Tibial nerve (tissue), 4 donors: ENCODE data around the gene CEP104. TPM values are rescaled to one million over a fixed set of nuclear protein-coding genes. Genes with fewer than 3 reads are reported as not detected.

Source experiments
- DNase-seq, 2 donors: peaks; one replicate each; pipeline ENCODE4 v3.0.0-alpha.2; 2019; ENCODE audit warnings: low spot score in 2 of 2
- H3K27ac ChIP-seq, 4 donors: fragments of 200-600 bp; sonication (generic) in 3 of 4; one replicate each; pipeline ENCODE4 v1.5.1; 2017 to 2019; ENCODE audit warnings: mild to moderate bottlenecking in 1 of 4
- H3K27me3 ChIP-seq, 2 donors: fragments of 200-600 bp; sonication (generic) in 1 of 2; one replicate each; pipeline versions ENCODE4 v1.5.1 to v1.6.0; 2017 to 2019
- H3K36me3 ChIP-seq, 3 donors: fragments of 200-600 bp; sonication (generic); one replicate each; pipeline ENCODE4 v1.5.1; 2018 to 2019
- H3K4me1 ChIP-seq, 4 donors: fragments of 200-600 bp; sonication (generic) in 3 of 4; one replicate each; pipeline ENCODE4 v1.5.1; 2017 to 2019
- H3K4me3 ChIP-seq, 4 donors: fragments of 200-600 bp; sonication (generic) in 3 of 4; one replicate each; pipeline ENCODE4 v1.5.1; 2017 to 2019; ENCODE audit warnings: mild to moderate bottlenecking in 1 of 4, moderate library complexity in 1 of 4
- H3K9me3 ChIP-seq, 4 donors: fragments of 200-600 bp; sonication (generic) in 3 of 4; one replicate each; pipeline ENCODE4 v1.5.1; 2017 to 2019
- EP300 ChIP-seq, 2 donors: sonication (generic); formaldehyde crosslinking; IDR thresholded peaks; one replicate each; pipeline ENCODE4 v1.6.1; 2017; ENCODE audit warnings: antibody characterized with exemption in 2 of 2, mild to moderate bottlenecking in 1 of 2
- POLR2A ChIP-seq, 2 donors: fragments of 450-650 bp; IDR thresholded peaks; one replicate each; pipeline ENCODE4 v1.6.1; 2017; ENCODE audit warnings: antibody characterized with exemption in 2 of 2, mild to moderate bottlenecking in 2 of 2, moderate library complexity in 2 of 2
- WGBS, 2 donors: methylation state at CpG; one replicate each; pipeline ENCODE4 v1.1.5; 2018; 5-methylcytosine and 5-hydroxymethylcytosine counted together
- total RNA-seq, 4 donors: library from RNA; depleted of rRNA; stranded (reverse); fragments of >200 nt; gene quantifications; one replicate each; pipeline ENCODE4 v1.1.0, GENCODE V29; 2016
- TF ChIP-seq, protein P1 (sequence below), 5 experiments: fragments of 200-600 bp in 3 of 5; fragments of 450-650 bp in 2 of 5; sonication (generic) in 3 of 5; IDR thresholded peaks; one replicate each; pipeline ENCODE4 v1.5.1; 2016 to 2019; ENCODE audit warnings: antibody characterized with exemption in 5 of 5, mild to moderate bottlenecking in 3 of 5, moderate library complexity in 2 of 5

The CEP104 gene
- total RNA-seq, 4 donors from 2014 or later, result 41.5 to 68.6 (median 48.0) TPM

DNA sequence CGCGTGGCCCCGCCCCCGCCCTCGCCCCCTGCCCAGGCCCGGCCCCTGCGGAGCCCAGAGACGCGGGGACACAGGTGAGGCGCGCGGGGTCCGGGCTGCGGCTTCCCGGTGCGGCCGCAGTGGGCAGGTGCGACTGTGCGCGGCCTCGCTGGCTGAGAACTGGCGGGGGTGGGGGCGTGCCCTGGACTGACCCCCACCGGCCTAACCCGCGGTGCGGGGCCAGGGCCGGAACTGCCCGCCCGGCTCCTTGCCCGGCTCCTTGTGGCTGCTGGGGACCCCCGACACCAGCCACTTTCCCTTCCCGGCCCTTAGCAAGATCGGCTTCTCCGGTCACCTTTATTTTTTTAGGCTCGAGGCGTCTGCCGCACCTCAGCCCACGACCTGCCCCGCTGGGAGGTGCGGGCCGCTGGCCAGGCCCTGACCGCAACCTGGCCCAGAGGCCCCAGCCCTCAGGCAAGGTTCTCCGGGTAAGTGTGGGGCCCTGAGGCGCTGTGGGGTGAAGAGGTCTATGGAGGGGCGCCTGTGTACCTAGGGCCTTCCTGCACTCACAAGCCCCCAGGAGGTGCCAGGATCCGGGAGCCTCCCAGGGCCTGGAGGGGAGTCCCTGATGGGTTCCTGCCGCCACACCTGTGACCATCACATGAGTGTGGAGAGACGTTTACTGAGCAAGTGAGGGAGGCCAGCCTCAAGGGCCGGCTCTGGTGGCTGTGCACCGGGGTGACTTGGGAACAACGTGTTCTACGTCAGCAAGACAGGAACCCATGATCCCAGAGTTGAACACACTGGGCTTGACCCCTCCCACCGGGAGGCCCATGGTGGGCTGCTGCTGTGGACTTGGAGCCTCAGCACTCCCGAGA is 84.1 kb downstream of the CEP104 start, which contains the start of gene SMIM1:
Gene SMIM1 (plus strand): TSS at position 35 of the 857 bp plus-strand sequence. CDS start 2,625 bp downstream, outside the sequence.
- peaks cover 0 to 52% (median 40%) of the 10 kb centered on the region in 4 donors for H3K4me1 ChIP-seq
- H3K9me3 ChIP-seq, result no peaks in the 10 kb centered on the region
- no peak for DNase-seq
- H3K36me3 ChIP-seq, result peaks cover 0 to 10% (median 0%) of the 10 kb centered on the region in 3 donors
- WGBS, 2 donors, result 25 to 26% methylated on average over 29 to 33 of the region's 55 CpGs
- TF ChIP-seq, protein P1, sequence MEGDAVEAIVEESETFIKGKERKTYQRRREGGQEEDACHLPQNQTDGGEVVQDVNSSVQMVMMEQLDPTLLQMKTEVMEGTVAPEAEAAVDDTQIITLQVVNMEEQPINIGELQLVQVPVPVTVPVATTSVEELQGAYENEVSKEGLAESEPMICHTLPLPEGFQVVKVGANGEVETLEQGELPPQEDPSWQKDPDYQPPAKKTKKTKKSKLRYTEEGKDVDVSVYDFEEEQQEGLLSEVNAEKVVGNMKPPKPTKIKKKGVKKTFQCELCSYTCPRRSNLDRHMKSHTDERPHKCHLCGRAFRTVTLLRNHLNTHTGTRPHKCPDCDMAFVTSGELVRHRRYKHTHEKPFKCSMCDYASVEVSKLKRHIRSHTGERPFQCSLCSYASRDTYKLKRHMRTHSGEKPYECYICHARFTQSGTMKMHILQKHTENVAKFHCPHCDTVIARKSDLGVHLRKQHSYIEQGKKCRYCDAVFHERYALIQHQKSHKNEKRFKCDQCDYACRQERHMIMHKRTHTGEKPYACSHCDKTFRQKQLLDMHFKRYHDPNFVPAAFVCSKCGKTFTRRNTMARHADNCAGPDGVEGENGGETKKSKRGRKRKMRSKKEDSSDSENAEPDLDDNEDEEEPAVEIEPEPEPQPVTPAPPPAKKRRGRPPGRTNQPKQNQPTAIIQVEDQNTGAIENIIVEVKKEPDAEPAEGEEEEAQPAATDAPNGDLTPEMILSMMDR (IDR thresholded peaks at IDR 0.05), result no peak
- TF ChIP-seq POLR2A (IDR thresholded peaks at IDR 0.05) (no peak), EP300 (IDR thresholded peaks at IDR 0.05) (no peak)
- peak within 1 kb of the TSS; percentile 71 to 92 (median 82) for H3K27ac ChIP-seq
- H3K27me3 ChIP-seq, result no peaks in the 10 kb centered on the region
- peak within 1 kb of the TSS; percentile 45 to 83 (median 62) for H3K4me3 ChIP-seq

DNA sequence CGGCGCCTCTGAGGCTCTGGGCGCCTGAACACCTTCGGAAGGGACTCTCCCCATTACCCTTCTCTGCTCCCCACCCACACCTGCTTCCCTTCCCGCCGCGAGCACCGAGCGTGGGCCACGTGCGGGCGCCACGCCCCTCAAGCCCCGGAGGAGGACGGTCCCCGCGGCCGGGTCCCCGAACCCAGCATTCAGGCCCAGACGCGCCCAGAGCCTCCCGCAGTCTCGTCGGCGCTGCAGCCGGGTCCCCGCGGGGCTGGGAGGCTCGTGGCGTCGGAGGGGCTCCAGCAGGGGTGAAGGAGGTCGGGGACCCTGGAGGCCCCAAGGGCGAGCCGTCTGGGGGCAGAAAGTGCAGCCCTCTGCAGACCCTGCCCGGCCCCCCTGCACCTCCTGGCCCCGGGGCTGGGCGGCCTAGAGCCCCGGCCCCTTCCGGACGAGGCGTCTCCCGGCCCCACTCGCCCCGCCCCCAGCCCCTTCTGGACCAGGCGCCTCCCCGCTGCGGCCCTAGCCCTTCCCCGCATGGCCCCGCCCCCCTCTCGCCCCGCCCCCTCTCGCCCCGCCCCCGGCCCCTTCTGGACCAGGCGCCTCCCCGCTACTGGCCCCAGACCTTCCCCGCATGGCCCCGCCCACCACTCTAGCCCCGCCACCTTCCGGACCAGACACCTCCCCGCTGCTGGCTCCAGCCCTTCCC is 84.8 kb downstream of the CEP104 start:
- Histone ChIP-seq H3K4me1 (peaks cover 0 to 52% (median 40%) of the 10 kb centered on the region in 4 donors), H3K9me3 (no peaks in the 10 kb centered on the region), H3K27ac (peak overlapping the region; percentile 71 to 92 (median 82)), H3K27me3 (no peaks in the 10 kb centered on the region), H3K36me3 (peaks cover 0 to 2% (median 0%) of the 10 kb centered on the region in 3 donors), H3K4me3 (peak overlapping the region; percentile 45 to 83 (median 62))
- WGBS, 2 donors, result 1 to 3% methylated on average over 16 to 36 of the region's 61 CpGs
- peak; percentile 70 to 73 for DNase-seq
- TF ChIP-seq POLR2A (IDR thresholded peaks at IDR 0.05), result peak in 1 of 2 donors; percentile 22
- TF ChIP-seq EP300 (IDR thresholded peaks at IDR 0.05), result no peak

DNA sequence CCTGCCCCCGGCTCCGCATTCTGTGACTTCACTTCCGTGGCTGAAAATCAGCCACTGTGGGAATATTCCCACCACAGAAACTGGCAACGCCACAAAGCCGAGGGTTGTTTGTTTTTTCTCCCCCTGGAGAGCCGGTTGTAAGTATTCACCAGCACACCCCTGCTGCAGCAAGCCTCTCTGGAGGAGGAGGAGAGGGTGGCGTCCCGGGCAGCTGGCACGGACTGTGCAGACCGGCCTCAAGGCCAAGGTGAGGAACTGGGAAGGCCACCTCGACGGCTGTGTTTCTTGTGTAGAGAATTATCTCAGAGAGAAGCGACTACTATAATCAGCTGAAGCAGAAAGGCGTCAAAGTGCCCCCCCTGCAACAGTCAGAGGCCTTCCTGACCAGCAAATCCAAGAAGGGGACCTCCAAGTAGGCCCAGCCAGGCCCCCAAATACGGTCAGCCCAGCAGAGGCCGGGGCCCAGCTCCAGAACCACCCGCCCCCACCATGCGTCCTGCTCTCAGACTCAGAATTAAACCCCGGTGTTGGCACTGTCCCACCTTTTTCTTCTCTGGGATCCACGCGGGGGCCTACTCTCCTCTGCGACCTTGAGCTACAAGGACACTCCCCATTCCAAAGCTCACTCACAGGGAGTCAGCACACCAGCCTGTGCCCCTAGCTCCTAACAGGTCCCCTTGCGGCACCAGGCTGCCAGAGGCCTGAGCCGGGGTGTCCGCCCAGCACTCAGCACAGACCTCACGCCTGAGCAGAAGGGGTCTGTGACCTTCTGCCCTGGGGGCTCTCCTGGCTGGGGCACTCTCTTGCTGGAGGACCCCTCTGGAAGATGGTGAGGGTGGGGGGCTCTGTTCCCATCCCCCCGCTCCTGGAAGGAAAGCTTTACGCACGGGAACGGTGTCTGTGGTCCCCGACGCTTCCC is 85.6 kb downstream of the CEP104 start:
- WGBS, 2 donors, result 49 to 53% methylated on average over 26 to 32 of the region's 32 CpGs
- Histone ChIP-seq H3K4me1 (peaks cover 0 to 52% (median 40%) of the 10 kb centered on the region in 4 donors), H3K27ac (peak overlapping the region in 1 of 4 donors; percentile 89), H3K27me3 (no peaks in the 10 kb centered on the region), H3K36me3 (no peaks in the 10 kb centered on the region), H3K4me3 (peak overlapping the region; percentile 45 to 83 (median 62)), H3K9me3 (no peaks in the 10 kb centered on the region)
- DNase-seq, result no peak
- TF ChIP-seq POLR2A (IDR thresholded peaks at IDR 0.05), result no peak
- no peak for TF ChIP-seq EP300 (IDR thresholded peaks at IDR 0.05)
- TF ChIP-seq, protein P1 (IDR thresholded peaks at IDR 0.05), result no peak

DNA sequence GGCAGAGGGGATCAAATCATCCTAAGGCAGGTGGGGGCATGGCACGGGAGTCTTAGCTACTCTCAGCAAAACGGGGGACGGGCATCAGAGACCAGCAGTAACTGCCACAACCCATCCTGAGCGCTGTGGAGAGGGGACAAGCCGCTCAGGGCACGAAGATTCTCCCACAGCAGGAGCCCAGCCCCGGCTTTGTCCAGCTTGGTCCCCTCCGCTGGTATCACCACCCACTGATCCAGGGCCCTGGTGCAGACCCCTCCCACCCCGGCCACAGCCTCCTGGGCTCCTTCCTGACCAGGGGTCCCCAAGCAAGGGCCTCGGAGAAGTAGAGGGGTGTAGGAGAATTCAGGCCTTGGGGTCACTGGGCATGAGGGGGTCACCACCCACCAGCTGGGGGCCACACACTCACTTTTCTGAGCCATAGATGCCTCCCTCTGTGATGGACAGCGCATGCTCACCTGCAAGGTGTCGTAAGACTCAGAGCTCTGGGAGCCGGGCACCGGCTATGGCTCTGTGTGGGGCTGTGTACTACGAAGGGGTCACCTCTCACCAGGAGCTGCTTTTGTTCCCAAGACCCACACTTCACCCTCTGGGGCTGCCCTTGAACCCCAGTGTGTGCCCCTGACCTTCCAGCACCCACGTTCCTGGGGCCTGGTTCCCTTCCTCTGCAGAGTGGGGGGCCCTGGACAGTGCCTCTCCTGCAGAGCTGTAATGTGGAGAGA is 86.8 kb downstream of the CEP104 start:
- 88 to 91% methylated on average over 15 to 16 of the region's 16 CpGs for WGBS, 2 donors
- no peak overlapping the region for H3K27ac ChIP-seq
- no peaks in the 10 kb centered on the region for H3K27me3 ChIP-seq
- no peaks in the 10 kb centered on the region for H3K36me3 ChIP-seq
- peaks cover 0 to 41% (median 32%) of the 10 kb centered on the region in 4 donors for H3K4me1 ChIP-seq
- TF ChIP-seq, protein P1 (IDR thresholded peaks at IDR 0.05), result no peak
- TF ChIP-seq EP300 (IDR thresholded peaks at IDR 0.05), result no peak
- no peaks in the 10 kb centered on the region for H3K9me3 ChIP-seq
- DNase-seq, result no peak
- H3K4me3 ChIP-seq, result no peak overlapping the region
